DND-41 (cell line): Measurements from ENCODE around the gene FOXL2.

Source experiments
- ATAC-seq: fragments of 200-7000 bp; cut with Tn5 transposase; 3 replicates; pipeline ENCODE4 v1.9.1; 2021; ENCODE audit warnings: low read depth; ENCODE audit not compliant: insufficient read depth
- DNase-seq: peaks from one replicate; pipeline ENCODE4 v3.0.0-alpha.2; 2020
- H2AFZ ChIP-seq: 2 replicates; pipeline ENCODE4 v1.6.0; 2012; ENCODE audit warnings: low read depth, low read length
- H3K27ac ChIP-seq: 2 replicates; pipeline ENCODE4 v1.5.1; 2012; ENCODE audit warnings: low read length, inconsistent platforms
- H3K27me3 ChIP-seq: fragments of 200-600 bp; sonication (generic); 2 replicates; pipeline ENCODE4 v1.6.0; 2012; ENCODE audit warnings: low read length, mild to moderate bottlenecking, inconsistent platforms; ENCODE audit not compliant: insufficient read depth, poor library complexity
- H3K36me3 ChIP-seq: 2 replicates; pipeline ENCODE4 v1.5.1; 2012; ENCODE audit warnings: low read length, inconsistent platforms; ENCODE audit not compliant: insufficient read depth
- H3K4me1 ChIP-seq: 2 replicates; pipeline ENCODE4 v1.5.1; 2012; ENCODE audit warnings: mild to moderate bottlenecking, low read length; ENCODE audit not compliant: insufficient read depth
- H3K4me2 ChIP-seq: 2 replicates; pipeline ENCODE4 v1.6.0; 2012; ENCODE audit warnings: mild to moderate bottlenecking, moderate library complexity, low read length, inconsistent platforms; ENCODE audit not compliant: insufficient read depth
- H3K4me3 ChIP-seq, 2 experiments: fragments of 200-600 bp in 1 of 2; shearing (Covaris generic) in 1 of 2; 2 replicates each; pipeline ENCODE4 v1.5.1; 2012 to 2016; ENCODE audit warnings: inconsistent platforms in 2 of 2, low read length in 2 of 2, mild to moderate bottlenecking in 2 of 2, low read depth in 1 of 2, moderate library complexity in 1 of 2
- H3K79me2 ChIP-seq: 2 replicates; pipeline ENCODE4 v1.6.0; 2012; ENCODE audit warnings: low read length, inconsistent platforms; ENCODE audit not compliant: insufficient read depth
- H3K9ac ChIP-seq: 2 replicates; pipeline ENCODE4 v1.6.0; 2012; ENCODE audit warnings: low read depth, mild to moderate bottlenecking, inconsistent platforms, low read length, moderate library complexity
- H3K9me3 ChIP-seq: 2 replicates; pipeline ENCODE4 v1.5.1; 2012; ENCODE audit warnings: low read length, moderate library complexity, mild to moderate bottlenecking, inconsistent platforms; ENCODE audit not compliant: insufficient read depth, severe bottlenecking
- H4K20me1 ChIP-seq: 2 replicates; pipeline ENCODE4 v1.6.0; 2012; ENCODE audit warnings: low read length; ENCODE audit not compliant: insufficient read depth
- CTCF ChIP-seq: IDR thresholded peaks from 2 replicates; pipeline ENCODE4 v1.5.1; 2012; ENCODE audit warnings: borderline replicate concordance, low read length, moderate library complexity, mild to moderate bottlenecking; ENCODE audit not compliant: poor library complexity, severe bottlenecking; ENCODE audit errors: extremely low read depth
- EZH2 ChIP-seq: IDR thresholded peaks from 3 replicates; pipeline ENCODE4 v1.6.1; 2012; ENCODE audit warnings: borderline replicate concordance, low read depth, mild to moderate bottlenecking, moderate library complexity, low read length, inconsistent platforms; ENCODE audit not compliant: severe bottlenecking

Gene FOXL2

GRCh38 chr3:138899351-138899991 is 47.5 kb downstream of the FOXL2 start:
- Histone ChIP-seq H3K27me3 (no peaks in the 10 kb centered on the region), H2AFZ (no peak overlapping the region), H3K4me3 (no peak overlapping the region), H4K20me1 (no peaks in the 10 kb centered on the region), H3K79me2 (no peaks in the 10 kb centered on the region), H3K4me2 (no peak overlapping the region), H3K9me3 (no peaks in the 10 kb centered on the region), H3K9ac (no peak overlapping the region), H3K4me1 (no peaks in the 10 kb centered on the region), H3K27ac (no peak overlapping the region), H3K36me3 (no peaks in the 10 kb centered on the region)
- ATAC-seq (no peak), DNase-seq (no peak)
- no peak for TF ChIP-seq EZH2
- no peak for TF ChIP-seq CTCF

GRCh38 chr3:138898708-138899107 is 48.2 kb downstream of the FOXL2 start:
- Histone ChIP-seq H4K20me1 (no peaks in the 10 kb centered on the region), H2AFZ (no peak overlapping the region), H3K9me3 (no peaks in the 10 kb centered on the region), H3K4me3 (no peak overlapping the region), H3K4me1 (no peaks in the 10 kb centered on the region), H3K9ac (no peak overlapping the region), H3K36me3 (no peaks in the 10 kb centered on the region), H3K79me2 (no peaks in the 10 kb centered on the region), H3K27me3 (no peaks in the 10 kb centered on the region), H3K27ac (no peak overlapping the region), H3K4me2 (no peak overlapping the region)
- ATAC-seq (no peak), DNase-seq (no peak)
- TF ChIP-seq EZH2 (no peak), CTCF (no peak)

GRCh38 chr3:138898301-138898700 is 48.6 kb downstream of the FOXL2 start:
- Histone ChIP-seq H4K20me1 (no peaks in the 10 kb centered on the region), H3K4me1 (no peaks in the 10 kb centered on the region), H3K9ac (no peak overlapping the region), H3K9me3 (no peaks in the 10 kb centered on the region), H3K36me3 (no peaks in the 10 kb centered on the region), H3K4me3 (no peak overlapping the region), H2AFZ (no peak overlapping the region), H3K27ac (no peak overlapping the region), H3K4me2 (no peak overlapping the region), H3K79me2 (no peaks in the 10 kb centered on the region), H3K27me3 (no peaks in the 10 kb centered on the region)
- no peak for ATAC-seq
- DNase-seq, result no peak
- no peak for TF ChIP-seq EZH2
- no peak for TF ChIP-seq CTCF
